OCI-LY1 (cell line): ENCODE measurements around the gene DOCK1.

ENCODE experiments used
- H2AFZ ChIP-seq: fragments of 200-600 bp; sonication (generic), shearing (Covaris generic); 2 replicates; pipeline ENCODE4 v1.6.0; 2014; ENCODE audit warnings: antibody characterized with exemption, mild to moderate bottlenecking, low read length
- H3F3A ChIP-seq: fragments of 200-600 bp; sonication (generic), shearing (Covaris generic); 2 replicates; pipeline ENCODE4 v1.6.0; 2014; ENCODE audit warnings: mild to moderate bottlenecking, antibody characterized with exemption, low read length, moderate library complexity; ENCODE audit not compliant: insufficient read depth
- H3K27ac ChIP-seq: fragments of 200-600 bp; sonication (generic); 2 replicates; pipeline ENCODE4 v1.5.1; 2014; ENCODE audit warnings: low read length, mixed run types, mild to moderate bottlenecking, low read depth; ENCODE audit not compliant: poor library complexity, severe bottlenecking
- H3K27me3 ChIP-seq: fragments of 200-600 bp; sonication (generic); 2 replicates; pipeline ENCODE4 v1.6.0; 2014; ENCODE audit warnings: antibody characterized with exemption, mild to moderate bottlenecking, low read length, moderate library complexity; ENCODE audit not compliant: insufficient read depth
- H3K36me3 ChIP-seq: fragments of 200-600 bp; sonication (generic); 2 replicates; pipeline ENCODE4 v1.6.1; 2014; ENCODE audit warnings: mild to moderate bottlenecking, antibody characterized with exemption, low read length, moderate library complexity, mixed read lengths; ENCODE audit not compliant: insufficient read depth
- H3K4me1 ChIP-seq: fragments of 200-600 bp; sonication (generic); 2 replicates; pipeline ENCODE4 v1.5.1; 2014; ENCODE audit warnings: mild to moderate bottlenecking, low read length, moderate library complexity; ENCODE audit not compliant: insufficient read depth, severe bottlenecking
- H3K4me2 ChIP-seq: fragments of 200-600 bp; sonication (generic), shearing (Covaris generic); 2 replicates; pipeline ENCODE4 v1.6.1; 2014; ENCODE audit warnings: low read length
- H3K4me3 ChIP-seq: fragments of 200-600 bp; sonication (generic); 2 replicates; pipeline ENCODE4 v1.5.1; 2014; ENCODE audit warnings: low read length, low read depth, mild to moderate bottlenecking, mixed read lengths; ENCODE audit not compliant: poor library complexity, severe bottlenecking
- H3K79me2 ChIP-seq: fragments of 200-600 bp; shearing (Covaris generic); 2 replicates; pipeline ENCODE4 v1.6.1; 2016; ENCODE audit warnings: mixed run types, low read length, mixed read lengths; ENCODE audit not compliant: insufficient read depth
- H3K9ac ChIP-seq: fragments of 200-600 bp; sonication (generic), shearing (Covaris generic); 2 replicates; pipeline ENCODE4 v1.6.1; 2014; ENCODE audit warnings: mild to moderate bottlenecking, low read length, mixed read lengths
- H3K9me2 ChIP-seq: fragments of 200-600 bp; sonication (generic), shearing (Covaris generic); 2 replicates; pipeline ENCODE4 v1.6.1; 2014; ENCODE audit warnings: low read depth, mild to moderate bottlenecking, low read length, mixed read lengths
- H3K9me3 ChIP-seq: fragments of 200-600 bp; shearing (Covaris generic); 2 replicates; pipeline ENCODE4 v1.6.1; 2014; ENCODE audit warnings: low read length, mixed read lengths
- H4K20me1 ChIP-seq: fragments of 200-600 bp; sonication (generic), shearing (Covaris generic); 2 replicates; pipeline ENCODE4 v1.6.0; 2016; ENCODE audit warnings: mild to moderate bottlenecking, low read length; ENCODE audit not compliant: insufficient read depth
- EZH2 ChIP-seq: fragments of 200-600 bp; sonication (generic), shearing (Covaris generic); IDR thresholded peaks from 2 replicates; pipeline ENCODE4 v1.8.0; 2017; ENCODE audit warnings: borderline replicate concordance, mixed run types, mild to moderate bottlenecking, antibody characterized with exemption, low read length, moderate library complexity, mixed read lengths
- TF ChIP-seq, protein P1 (sequence below): fragments of 200-600 bp; sonication (generic), shearing (Covaris generic); IDR thresholded peaks from 2 replicates; pipeline ENCODE4 v1.5.1; 2017; ENCODE audit warnings: mild to moderate bottlenecking, antibody characterized with exemption, low read length, moderate library complexity, mixed read lengths

Gene DOCK1

DNA sequence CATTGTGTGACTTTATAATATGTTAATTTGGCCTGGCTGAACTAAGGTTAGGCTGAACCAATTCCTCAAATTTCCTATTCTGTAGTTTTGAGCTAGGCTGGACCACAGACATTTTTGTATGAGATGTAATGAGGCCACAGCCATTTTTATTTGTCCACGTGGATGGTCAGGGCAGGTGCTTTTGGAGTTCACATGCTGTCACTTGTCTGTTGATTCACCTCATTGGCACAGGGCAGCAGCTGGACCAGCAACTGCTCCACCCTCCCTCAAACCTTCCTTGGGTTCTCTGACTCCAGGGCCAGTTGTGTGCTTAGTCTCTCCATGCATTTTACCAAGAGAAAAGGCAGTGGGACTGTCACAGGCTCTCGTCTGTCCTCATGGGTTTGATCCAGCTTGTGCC lies 567.7 kb downstream of the DOCK1 start:
- no peak overlapping the region for H3K27ac ChIP-seq
- H3K9me3 ChIP-seq, result no peaks in the 10 kb centered on the region
- TF ChIP-seq, protein P1, sequence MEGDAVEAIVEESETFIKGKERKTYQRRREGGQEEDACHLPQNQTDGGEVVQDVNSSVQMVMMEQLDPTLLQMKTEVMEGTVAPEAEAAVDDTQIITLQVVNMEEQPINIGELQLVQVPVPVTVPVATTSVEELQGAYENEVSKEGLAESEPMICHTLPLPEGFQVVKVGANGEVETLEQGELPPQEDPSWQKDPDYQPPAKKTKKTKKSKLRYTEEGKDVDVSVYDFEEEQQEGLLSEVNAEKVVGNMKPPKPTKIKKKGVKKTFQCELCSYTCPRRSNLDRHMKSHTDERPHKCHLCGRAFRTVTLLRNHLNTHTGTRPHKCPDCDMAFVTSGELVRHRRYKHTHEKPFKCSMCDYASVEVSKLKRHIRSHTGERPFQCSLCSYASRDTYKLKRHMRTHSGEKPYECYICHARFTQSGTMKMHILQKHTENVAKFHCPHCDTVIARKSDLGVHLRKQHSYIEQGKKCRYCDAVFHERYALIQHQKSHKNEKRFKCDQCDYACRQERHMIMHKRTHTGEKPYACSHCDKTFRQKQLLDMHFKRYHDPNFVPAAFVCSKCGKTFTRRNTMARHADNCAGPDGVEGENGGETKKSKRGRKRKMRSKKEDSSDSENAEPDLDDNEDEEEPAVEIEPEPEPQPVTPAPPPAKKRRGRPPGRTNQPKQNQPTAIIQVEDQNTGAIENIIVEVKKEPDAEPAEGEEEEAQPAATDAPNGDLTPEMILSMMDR, result no peak
- no peak for TF ChIP-seq EZH2
- H2AFZ ChIP-seq, result no peak overlapping the region
- H3K79me2 ChIP-seq, result no peaks in the 10 kb centered on the region
- H3K4me3 ChIP-seq, result no peak overlapping the region
- H3K4me2 ChIP-seq, result no peak overlapping the region
- no peaks in the 10 kb centered on the region for H3K36me3 ChIP-seq
- H4K20me1 ChIP-seq, result no peaks in the 10 kb centered on the region
- no peaks in the 10 kb centered on the region for H3K27me3 ChIP-seq
- H3K9ac ChIP-seq, result no peak overlapping the region
- H3K4me1 ChIP-seq, result no peaks in the 10 kb centered on the region
- H3K9me2 ChIP-seq, result no peaks in the 10 kb centered on the region
- H3F3A ChIP-seq, result no peaks in the 10 kb centered on the region

GRCh38 chr10:127474501-127474900 lies 569.3 kb downstream of the DOCK1 start:
- no peak for TF ChIP-seq EZH2
- TF ChIP-seq, protein P1, result no peak
- no peaks in the 10 kb centered on the region for H3K9me3 ChIP-seq
- H3K79me2 ChIP-seq, result no peaks in the 10 kb centered on the region
- no peaks in the 10 kb centered on the region for H3K9me2 ChIP-seq
- no peak overlapping the region for H3K4me2 ChIP-seq
- H3K9ac ChIP-seq, result no peak overlapping the region
- H3K27me3 ChIP-seq, result no peaks in the 10 kb centered on the region
- H3F3A ChIP-seq, result no peaks in the 10 kb centered on the region
- no peak overlapping the region for H3K27ac ChIP-seq
- H3K36me3 ChIP-seq, result no peaks in the 10 kb centered on the region
- H2AFZ ChIP-seq, result no peak overlapping the region
- no peaks in the 10 kb centered on the region for H4K20me1 ChIP-seq
- no peaks in the 10 kb centered on the region for H3K4me1 ChIP-seq
- no peak overlapping the region for H3K4me3 ChIP-seq

GRCh38 chr10:127485153-127485857 lies 580.1 kb downstream of the DOCK1 start:
- no peaks in the 10 kb centered on the region for H3K27me3 ChIP-seq
- no peak overlapping the region for H3K9ac ChIP-seq
- H3K4me3 ChIP-seq, result no peak overlapping the region
- no peaks in the 10 kb centered on the region for H3K36me3 ChIP-seq
- no peak overlapping the region for H3K27ac ChIP-seq
- no peaks in the 10 kb centered on the region for H3K9me2 ChIP-seq
- no peaks in the 10 kb centered on the region for H3K79me2 ChIP-seq
- no peaks in the 10 kb centered on the region for H4K20me1 ChIP-seq
- H3K4me2 ChIP-seq, result no peak overlapping the region
- H3F3A ChIP-seq, result no peaks in the 10 kb centered on the region
- H3K4me1 ChIP-seq, result no peaks in the 10 kb centered on the region
- TF ChIP-seq, protein P1, result no peak
- TF ChIP-seq EZH2, result no peak
- no peaks in the 10 kb centered on the region for H3K9me3 ChIP-seq
- no peak overlapping the region for H2AFZ ChIP-seq
